Keratinocyte (primary cell): ENCODE measurements around the gene TFAP2E.

ENCODE experiments used
- CTCF ChIP-seq, 3 experiments: IDR thresholded peaks in 1 of 3; conservative IDR thresholded peaks in 1 of 3; optimal IDR thresholded peaks in 1 of 3; 2 replicates in 2 of 3; 3 replicates in 1 of 3; pipeline versions ENCODE3 to v1.5.1; 2011; ENCODE audit warnings: low read length in 3 of 3, mild to moderate bottlenecking in 3 of 3, moderate library complexity in 2 of 3, control low read depth in 1 of 3, inconsistent platforms in 1 of 3; ENCODE audit not compliant: insufficient read depth in 2 of 3; ENCODE audit errors: extremely low read depth in 1 of 3
- EZH2 ChIP-seq: IDR thresholded peaks from one replicate; pipeline ENCODE4 v1.6.1; 2012; ENCODE audit warnings: inconsistent platforms, mild to moderate bottlenecking, low read length, moderate library complexity

GRCh38 chr1:35574125-35574654, 1.1 kb downstream of the TFAP2E start:
- TF ChIP-seq CTCF (optimal IDR thresholded peaks at IDR 0.05 in 1 of 3, IDR thresholded peaks at IDR 0.05 in 1 of 3, conservative IDR thresholded peaks at IDR 0.05 in 1 of 3; ENCODE audit: extremely low read depth in 1 of 3, insufficient read depth in 2 of 3, low read length in 3 of 3), result no peak
- no peak for TF ChIP-seq EZH2
